ENCODE measurements around the gene CETP. TPM values are rescaled to one million over a fixed set of nuclear protein-coding genes. Genes with fewer than 3 reads are reported as not detected.
"Not testable (repeated sequence)": the region's sequence is repeated elsewhere in the genome, so short reads cannot be mapped to it uniquely, and the experiment has no call there.

CETP gene
- total and polyA plus RNA-seq, 12 donors, result 0.15 to 2.1 (median 0.31) TPM; not detected in 3

DNA sequence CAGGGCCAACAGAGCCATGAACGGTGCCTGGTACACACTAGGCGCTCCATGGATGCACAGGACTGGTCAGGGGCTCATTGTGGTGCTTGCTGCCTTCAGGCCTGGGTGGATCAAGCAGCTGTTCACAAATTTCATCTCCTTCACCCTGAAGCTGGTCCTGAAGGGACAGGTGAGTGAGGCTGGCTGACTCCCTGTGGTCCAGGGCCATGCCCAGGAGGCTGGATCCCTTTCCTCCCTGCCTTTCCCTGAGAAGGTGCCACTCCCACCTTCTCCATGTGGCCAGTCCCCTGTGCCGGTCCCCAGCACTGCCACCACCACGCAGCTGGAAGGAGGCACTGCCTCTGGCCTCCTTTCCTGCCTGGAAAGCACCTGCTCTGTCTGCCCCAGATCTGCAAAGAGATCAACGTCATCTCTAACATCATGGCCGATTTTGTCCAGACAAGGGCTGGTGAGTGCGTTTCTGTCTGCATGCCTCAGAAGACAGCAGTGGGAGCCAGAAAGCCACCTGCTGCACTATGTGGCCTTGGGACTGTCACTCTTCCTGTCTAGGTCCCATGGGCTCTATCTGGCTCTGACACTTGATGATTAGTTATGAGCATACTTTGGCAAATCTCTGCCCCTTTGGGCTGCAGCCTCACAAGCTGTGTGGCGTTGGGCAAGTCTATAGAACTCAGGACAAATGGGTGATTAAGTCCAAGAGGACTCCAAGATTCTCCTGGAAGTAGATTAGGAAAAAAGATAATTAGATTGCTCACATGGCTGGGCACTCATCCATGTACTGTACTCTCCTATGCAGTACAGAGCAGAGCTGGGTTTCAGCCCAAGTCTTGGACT, 9.4 kb downstream of the CETP start:
- ATAC-seq (peak in 2 of 8 donors; percentile 23 to 27), DNase-seq (no peak)
- Histone ChIP-seq H3K4me1 (peaks cover 2 to 49% (median 6%) of the 10 kb centered on the region in 9 donors), H3K4me3 (no peak overlapping the region), H3K36me3 (no peaks in the 10 kb centered on the region), H3K27me3 (no peaks in the 10 kb centered on the region), H3K27ac (no peak overlapping the region), H3K9me3 (no peaks in the 10 kb centered on the region)
- 50 to 74% methylated on average over 8 of the region's 8 CpGs for WGBS, 2 donors
- TF ChIP-seq, protein P1, sequence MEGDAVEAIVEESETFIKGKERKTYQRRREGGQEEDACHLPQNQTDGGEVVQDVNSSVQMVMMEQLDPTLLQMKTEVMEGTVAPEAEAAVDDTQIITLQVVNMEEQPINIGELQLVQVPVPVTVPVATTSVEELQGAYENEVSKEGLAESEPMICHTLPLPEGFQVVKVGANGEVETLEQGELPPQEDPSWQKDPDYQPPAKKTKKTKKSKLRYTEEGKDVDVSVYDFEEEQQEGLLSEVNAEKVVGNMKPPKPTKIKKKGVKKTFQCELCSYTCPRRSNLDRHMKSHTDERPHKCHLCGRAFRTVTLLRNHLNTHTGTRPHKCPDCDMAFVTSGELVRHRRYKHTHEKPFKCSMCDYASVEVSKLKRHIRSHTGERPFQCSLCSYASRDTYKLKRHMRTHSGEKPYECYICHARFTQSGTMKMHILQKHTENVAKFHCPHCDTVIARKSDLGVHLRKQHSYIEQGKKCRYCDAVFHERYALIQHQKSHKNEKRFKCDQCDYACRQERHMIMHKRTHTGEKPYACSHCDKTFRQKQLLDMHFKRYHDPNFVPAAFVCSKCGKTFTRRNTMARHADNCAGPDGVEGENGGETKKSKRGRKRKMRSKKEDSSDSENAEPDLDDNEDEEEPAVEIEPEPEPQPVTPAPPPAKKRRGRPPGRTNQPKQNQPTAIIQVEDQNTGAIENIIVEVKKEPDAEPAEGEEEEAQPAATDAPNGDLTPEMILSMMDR (IDR thresholded peaks at IDR 0.05), result no peak
- intact Hi-C loops (cut with DNase I), result loop anchor here in 1 of 10 donors (10.0 kb wide), 1 partner anchor 74 kb away; no protein-coding TSS in a partner anchor

DNA sequence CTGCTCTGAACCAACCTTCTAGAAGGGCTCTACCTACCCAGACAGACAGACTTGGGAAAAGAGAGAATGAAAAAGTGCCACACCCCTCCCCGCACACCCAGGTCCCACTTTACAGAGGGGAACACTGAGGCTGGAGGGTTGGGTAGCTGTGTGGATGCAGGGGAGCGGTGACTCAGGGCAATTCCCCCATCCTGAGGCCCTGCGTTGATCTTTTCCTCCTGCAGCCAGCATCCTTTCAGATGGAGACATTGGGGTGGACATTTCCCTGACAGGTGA, 10.0 kb downstream of the CETP start:
- no peak overlapping the region for H3K4me3 ChIP-seq
- no peaks in the 10 kb centered on the region for H3K36me3 ChIP-seq
- 97% methylated on average over 3 of the region's 3 CpGs for WGBS, 2 donors
- no peaks in the 10 kb centered on the region for H3K9me3 ChIP-seq
- ATAC-seq (no peak), DNase-seq (no peak)
- H3K27me3 ChIP-seq, result no peaks in the 10 kb centered on the region
- TF ChIP-seq, protein P1 (IDR thresholded peaks at IDR 0.05), result no peak
- no peak overlapping the region for H3K27ac ChIP-seq
- intact Hi-C loops (cut with DNase I), result loop anchor here in 1 of 10 donors (10.0 kb wide), 1 partner anchor 73 kb away; no protein-coding TSS in a partner anchor
- H3K4me1 ChIP-seq, result peaks cover 0 to 43% (median under 1%) of the 10 kb centered on the region in 9 donors

DNA sequence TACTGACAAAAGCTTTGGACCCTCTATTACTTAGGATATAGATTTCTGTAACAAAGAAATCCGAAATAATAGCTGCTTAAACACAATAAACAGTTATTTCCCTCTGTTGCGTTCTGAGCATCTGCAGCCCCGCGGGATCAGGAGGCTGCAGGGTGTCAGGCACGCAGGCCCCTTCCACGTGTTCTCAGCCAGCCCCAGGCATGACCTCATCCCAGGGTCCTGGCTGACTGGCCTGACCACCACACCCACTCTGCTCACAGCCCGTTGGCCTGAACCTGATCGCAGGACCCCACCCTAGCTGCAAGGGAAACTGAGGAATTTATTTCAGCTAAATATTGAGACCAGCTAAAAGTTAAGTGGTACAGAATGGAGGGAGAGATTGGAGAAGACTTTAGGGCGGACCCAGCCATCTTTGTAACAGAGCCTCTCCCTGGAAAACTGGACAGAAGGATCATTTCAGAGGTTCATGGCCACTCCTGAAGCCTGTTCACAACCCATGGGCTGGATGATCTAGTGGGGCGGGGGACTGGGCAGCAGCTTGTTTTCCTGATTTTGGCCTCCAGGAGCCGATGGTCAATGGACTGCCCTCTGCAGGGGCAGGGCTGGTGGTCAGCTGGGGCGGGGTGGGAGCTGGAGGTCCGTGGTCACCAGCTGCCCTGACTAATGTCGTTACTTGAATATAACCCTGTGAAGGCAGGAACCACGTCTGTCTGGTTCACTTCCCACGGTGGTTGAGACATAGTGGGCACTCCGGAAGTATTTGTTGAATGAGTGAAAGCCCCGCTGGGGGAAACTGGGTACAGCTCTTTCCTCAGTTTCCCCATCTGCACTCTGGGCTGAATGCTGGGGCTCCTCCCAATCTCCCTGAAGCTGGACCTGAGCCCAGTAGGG, 10.9 kb downstream of the CETP start:
- peaks cover 0 to 36% (median 0%) of the 10 kb centered on the region in 9 donors for H3K4me1 ChIP-seq
- no peaks in the 10 kb centered on the region for H3K36me3 ChIP-seq
- H3K27me3 ChIP-seq, result no peaks in the 10 kb centered on the region
- intact Hi-C loops (cut with DNase I), result loop anchor here in 1 of 10 donors (10.0 kb wide), 1 partner anchor 72 kb away; no protein-coding TSS in a partner anchor
- no peaks in the 10 kb centered on the region for H3K9me3 ChIP-seq
- DNase-seq, result no peak
- TF ChIP-seq, protein P1 (IDR thresholded peaks at IDR 0.05), result no peak
- 77 to 84% methylated on average over 18 of the region's 18 CpGs for WGBS, 2 donors
- H3K27ac ChIP-seq, result no peak overlapping the region
- no peak overlapping the region for H3K4me3 ChIP-seq
- ATAC-seq, result peak in 2 of 8 donors; percentile 26 to 40

DNA sequence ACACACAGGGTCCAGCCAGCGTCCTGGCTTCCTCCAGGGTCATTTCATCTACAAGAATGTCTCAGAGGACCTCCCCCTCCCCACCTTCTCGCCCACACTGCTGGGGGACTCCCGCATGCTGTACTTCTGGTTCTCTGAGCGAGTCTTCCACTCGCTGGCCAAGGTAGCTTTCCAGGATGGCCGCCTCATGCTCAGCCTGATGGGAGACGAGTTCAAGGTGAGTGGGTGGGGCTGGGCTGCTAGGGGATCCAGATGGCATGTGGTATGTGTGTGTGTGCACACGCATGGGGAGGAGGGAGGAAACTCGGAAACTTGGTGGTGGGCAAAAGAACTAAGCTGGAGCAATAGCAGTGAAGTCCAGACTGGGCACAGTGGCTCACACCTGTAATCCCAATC, 11.5 kb downstream of the CETP start:
- Histone ChIP-seq H3K4me1 (peaks cover 0 to 36% (median 0%) of the 10 kb centered on the region in 9 donors), H3K9me3 (no peaks in the 10 kb centered on the region), H3K27me3 (no peaks in the 10 kb centered on the region), H3K36me3 (no peaks in the 10 kb centered on the region), H3K4me3 (no peak overlapping the region), H3K27ac (no peak overlapping the region)
- DNase-seq (no peak), ATAC-seq (no peak)
- intact Hi-C loops (cut with DNase I), result loop anchor here in 1 of 10 donors (10.0 kb wide), 1 partner anchor 72 kb away; no protein-coding TSS in a partner anchor
- 89 to 90% methylated on average over 9 of the region's 9 CpGs for WGBS, 2 donors
- TF ChIP-seq, protein P1 (IDR thresholded peaks at IDR 0.05), result no peak

DNA sequence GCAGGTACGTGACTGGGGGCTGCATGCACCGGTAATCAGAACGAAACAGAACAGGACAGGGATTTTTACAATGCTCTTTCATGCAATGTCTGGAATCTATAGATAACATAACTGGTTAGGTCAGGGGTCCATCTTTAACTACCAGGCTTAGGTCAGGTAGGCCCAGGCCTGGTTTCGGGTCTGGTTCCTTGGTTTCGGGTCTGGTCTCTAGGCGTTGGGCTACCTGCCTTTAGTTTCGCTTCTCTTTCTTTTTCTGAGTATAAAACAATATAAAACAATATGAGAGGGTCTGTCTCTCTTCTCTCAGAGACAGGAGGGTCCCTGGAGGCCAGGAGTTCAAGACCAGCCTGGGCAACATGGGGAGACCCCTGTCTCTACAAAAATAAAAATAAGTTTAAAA, 12.1 kb downstream of the CETP start:
- not testable (repeated sequence) for H3K4me3 ChIP-seq, H3K27me3 ChIP-seq, H3K36me3 ChIP-seq, DNase-seq, H3K27ac ChIP-seq, ATAC-seq, H3K9me3 ChIP-seq
- 84 to 96% methylated on average over 7 of the region's 7 CpGs for WGBS, 2 donors
- H3K4me1 ChIP-seq, result peaks cover 0 to 33% (median 0%) of the 10 kb centered on the region in 9 donors
- intact Hi-C loops (cut with DNase I), result loop anchor here in 2 of 10 donors (2.0 to 10.0 kb wide), 2 partner anchors 67 to 71 kb away; no protein-coding TSS in a partner anchor
